GM19099 (cell line): ENCODE results near the gene PTPRN2.

ENCODE experiments used
- POLR2A ChIP-seq: IDR thresholded peaks from 3 replicates; pipeline ENCODE4 v1.6.1; 2011; ENCODE audit warnings: low read depth; ENCODE audit not compliant: insufficient read length; ENCODE audit errors: extremely low read depth

PTPRN2 gene

GRCh38 chr7:158083526-158084310, 503.9 kb downstream of the PTPRN2 start:
- TF ChIP-seq POLR2A, result no peak

GRCh38 chr7:158082761-158083160, 504.9 kb downstream of the PTPRN2 start:
- TF ChIP-seq POLR2A, result no peak

GRCh38 chr7:158080899-158081445, 506.7 kb downstream of the PTPRN2 start:
- no peak for TF ChIP-seq POLR2A

GRCh38 chr7:158077934-158078910, 509.4 kb downstream of the PTPRN2 start:
- no peak for TF ChIP-seq POLR2A

GRCh38 chr7:158077151-158077840, 510.3 kb downstream of the PTPRN2 start:
- TF ChIP-seq POLR2A, result no peak

GRCh38 chr7:158076656-158077055, 511.0 kb downstream of the PTPRN2 start:
- no peak for TF ChIP-seq POLR2A

GRCh38 chr7:158076215-158076614, 511.4 kb downstream of the PTPRN2 start:
- no peak for TF ChIP-seq POLR2A

- TF ChIP-seq POLR2A, result no peak
These were observed 512.0 kb downstream of the PTPRN2 start for GRCh38 chr7:158075633-158076001.

- no peak for TF ChIP-seq POLR2A
These were observed 512.6 kb downstream of the PTPRN2 start for GRCh38 chr7:158074896-158075632.

- TF ChIP-seq POLR2A, result no peak
These were observed 513.5 kb downstream of the PTPRN2 start for GRCh38 chr7:158073845-158074840.

GRCh38 chr7:158072991-158073730, 514.5 kb downstream of the PTPRN2 start:
- no peak for TF ChIP-seq POLR2A

- TF ChIP-seq POLR2A, result no peak
These were observed 517.3 kb downstream of the PTPRN2 start for GRCh38 chr7:158070222-158070920.
